GM12873 (cell line): ENCODE measurements around the gene NFATC2.

ENCODE experiments used
- CTCF ChIP-seq: IDR thresholded peaks from 2 replicates; pipeline ENCODE4 v1.5.1; 2012; ENCODE audit warnings: low read depth, mild to moderate bottlenecking, moderate library complexity, low read length, control low read depth; ENCODE audit not compliant: insufficient read depth; ENCODE audit errors: missing control alignments

Gene NFATC2

GRCh38 chr20:51535075-51535386 lies 7.5 kb downstream of the NFATC2 start:
- TF ChIP-seq CTCF = no peak

GRCh38 chr20:51533291-51534172 lies 9.0 kb downstream of the NFATC2 start:
- no peak for TF ChIP-seq CTCF

- TF ChIP-seq CTCF = no peak
Measured at GRCh38 chr20:51532577-51533191, 9.8 kb downstream of the NFATC2 start.

GRCh38 chr20:51531712-51532456 lies 10.6 kb downstream of the NFATC2 start:
- no peak for TF ChIP-seq CTCF

GRCh38 chr20:51531141-51531710 lies 11.3 kb downstream of the NFATC2 start:
- no peak for TF ChIP-seq CTCF

- TF ChIP-seq CTCF = no peak
Measured at GRCh38 chr20:51529758-51530157, 12.8 kb downstream of the NFATC2 start.
